A549 (cell line): ENCODE data around the gene MARK3. TPM values are rescaled to one million over a fixed set of nuclear protein-coding genes. Genes with fewer than 3 reads are reported as not detected.

Experiments used
- ATAC-seq, 2 experiments: fragments of 200-7000 bp in 1 of 2; fragments of >200 bp in 1 of 2; cut with Nextera tagmentation in 1 of 2; cut with Tn5 transposase in 1 of 2; 3 replicates each; pipeline versions ENCODE4 v1.8.0 to v1.9.1; 2018 to 2020; ENCODE audit warnings: mild to moderate bottlenecking in 1 of 2, moderate library complexity in 1 of 2
- CTCF ChIA-PET: fragments of 300-600 bp; sonication (Branson Sonifier 250); formaldehyde crosslinking; extraction: SDS; loops from one replicate; lab custom pipeline; 2021; ENCODE audit warnings: antibody characterized with exemption, inconsistent platforms; lab: Yijun Ruan, JAX
- POLR2A ChIA-PET: fragments of 350-600 bp; formaldehyde crosslinking; extraction: SDS; loops from one replicate; lab custom pipeline; 2021; ENCODE audit warnings: antibody characterized with exemption, inconsistent platforms; lab: Yijun Ruan, JAX
- DNase-seq, 2 experiments: peaks; one replicate each; pipeline versions ENCODE4 v3.0.0 to v3.0.0-alpha.2; 2011 to 2016; ENCODE audit warnings: low read depth in 1 of 2, low spot score in 1 of 2
- FAIRE-seq: peaks from 2 replicates; lab custom pipeline; 2011; peaks lifted over from hg19 to GRCh38; lab: Jason Lieb, UNC
- H3K27ac ChIP-seq, 2 experiments: fragments of >200 bp; sonication (Bioruptor Twin); formaldehyde crosslinking; 3 replicates each; pipeline ENCODE4 v1.5.1; 2016 to 2017
- H3K4me1 ChIP-seq: fragments of >200 bp; sonication (Bioruptor Twin); formaldehyde crosslinking; 3 replicates; pipeline ENCODE4 v1.6.1; 2016
- H3K4me2 ChIP-seq: fragments of >200 bp; sonication (Bioruptor Twin); formaldehyde crosslinking; 3 replicates; pipeline ENCODE4 v1.6.1; 2016
- H3K4me3 ChIP-seq: fragments of >200 bp; sonication (Bioruptor Twin); formaldehyde crosslinking; 3 replicates; pipeline ENCODE4 v1.5.1; 2016
- H3K9me3 ChIP-seq: fragments of >200 bp; sonication (Bioruptor Twin); formaldehyde crosslinking; 3 replicates; pipeline ENCODE4 v1.6.1; 2016
- CBX8 ChIP-seq: fragments of 200-600 bp; sonication (generic); IDR thresholded peaks from 2 replicates; pipeline ENCODE4 v1.6.1; 2016
- CEBPB ChIP-seq, 2 experiments: fragments of >200 bp in 1 of 2; sonication (Bioruptor Twin) in 1 of 2; formaldehyde crosslinking in 1 of 2; IDR thresholded peaks; 2 replicates each; pipeline ENCODE4 v1.6.1; 2012 to 2016
- EHMT2 ChIP-seq: fragments of 200-600 bp; sonication (generic); IDR thresholded peaks from 2 replicates; pipeline ENCODE4 v1.6.1; 2016; ENCODE audit warnings: antibody characterized with exemption, low read depth, mild to moderate bottlenecking, moderate library complexity
- EP300 ChIP-seq, 2 experiments: fragments of >200 bp; sonication (Bioruptor Twin); formaldehyde crosslinking; IDR thresholded peaks; 2 replicates in 1 of 2; 3 replicates in 1 of 2; pipeline ENCODE4 v1.6.1; 2016 to 2017
- FOSB ChIP-seq: fragments of 250-450 bp; sonication (Bioruptor Pico); IDR thresholded peaks from 2 replicates; pipeline ENCODE4 v1.5.0; 2020; ENCODE audit warnings: mild to moderate bottlenecking, moderate library complexity
- GATA3 ChIP-seq: IDR thresholded peaks from 2 replicates; pipeline ENCODE4 v1.6.1; 2012; ENCODE audit warnings: borderline replicate concordance
- HOXA7 ChIP-seq: fragments of 250-450 bp; sonication (Bioruptor Pico); IDR thresholded peaks from 2 replicates; pipeline ENCODE4 v1.5.0; 2020; ENCODE audit warnings: mild to moderate bottlenecking, moderate library complexity
- HOXB13 ChIP-seq: fragments of 250-450 bp; sonication (Bioruptor Pico); IDR thresholded peaks from 2 replicates; pipeline ENCODE4 v1.5.0; 2020; ENCODE audit warnings: low read depth, mild to moderate bottlenecking, moderate library complexity
- JUN ChIP-seq, 2 experiments: fragments of >200 bp; sonication (Bioruptor Twin); formaldehyde crosslinking; IDR thresholded peaks; 2 replicates in 1 of 2; 3 replicates in 1 of 2; pipeline ENCODE4 v1.6.1; 2016 to 2017
- KDM5A ChIP-seq: fragments of 200-600 bp; sonication (generic); IDR thresholded peaks from 2 replicates; pipeline ENCODE4 v1.6.1; 2016; ENCODE audit warnings: antibody characterized with exemption, mild to moderate bottlenecking
- NR3C1 ChIP-seq: fragments of >200 bp; sonication (Bioruptor Twin); formaldehyde crosslinking; IDR thresholded peaks from 3 replicates; pipeline ENCODE4 v1.6.1; 2017
- PHF8 ChIP-seq: fragments of 200-600 bp; sonication (generic); IDR thresholded peaks from 2 replicates; pipeline ENCODE4 v1.6.1; 2016; ENCODE audit warnings: low read depth, mild to moderate bottlenecking, antibody characterized with exemption, moderate library complexity, borderline replicate concordance
- POLR2A ChIP-seq: IDR thresholded peaks from 2 replicates; pipeline ENCODE4 v1.6.1; 2012; ENCODE audit warnings: mild to moderate bottlenecking, low read length
- POLR2AphosphoS2 ChIP-seq: conservative IDR thresholded peaks from 2 replicates; pipeline ENCODE4 v1.6.1; 2012; ENCODE audit warnings: low read length, improper control_type of control experiment, inconsistent platforms
- RAD21 ChIP-seq, 2 experiments: fragments of >200 bp in 1 of 2; sonication (Bioruptor Twin) in 1 of 2; formaldehyde crosslinking in 1 of 2; IDR thresholded peaks in 1 of 2; conservative IDR thresholded peaks in 1 of 2; 2 replicates in 1 of 2; 3 replicates in 1 of 2; pipeline ENCODE4 v1.6.1; 2012 to 2018; ENCODE audit warnings: inconsistent platforms in 1 of 2
- RARB ChIP-seq: fragments of 250-450 bp; sonication (Bioruptor Pico); IDR thresholded peaks from 2 replicates; pipeline ENCODE4 v1.8.0; 2021; ENCODE audit warnings: mild to moderate bottlenecking, moderate library complexity
- RFX5 ChIP-seq: fragments of 450-650 bp; IDR thresholded peaks from 2 replicates; pipeline ENCODE4 v1.7.1; 2014; ENCODE audit warnings: antibody characterized with exemption, mild to moderate bottlenecking, moderate library complexity
- TFCP2L1 ChIP-seq: fragments of 250-450 bp; sonication (Bioruptor Pico); IDR thresholded peaks from 2 replicates; pipeline ENCODE4 v1.5.0; 2021; ENCODE audit warnings: mild to moderate bottlenecking
- ZC3H11A ChIP-seq: fragments of 450-650 bp; IDR thresholded peaks from 2 replicates; pipeline ENCODE4 v1.6.1; 2014; ENCODE audit warnings: antibody characterized with exemption, mild to moderate bottlenecking
- ZFP36 ChIP-seq: fragments of 450-650 bp; IDR thresholded peaks from 2 replicates; pipeline ENCODE4 v1.6.1; 2014; ENCODE audit warnings: borderline replicate concordance; ENCODE audit not compliant: partially characterized antibody
- ZSCAN20 ChIP-seq: fragments of 250-450 bp; sonication (Bioruptor Pico); IDR thresholded peaks from 2 replicates; pipeline ENCODE4 v1.8.0; 2022; ENCODE audit warnings: mild to moderate bottlenecking, moderate library complexity
- WGBS: methylation state at CpG from one replicate; pipeline ENCODE4 v1.1.6; 2017; ENCODE audit errors: missing lambda C conversion rate; 5-methylcytosine and 5-hydroxymethylcytosine counted together
- polyA plus RNA-seq, 4 experiments: library from polyadenylated mRNA; depleted of rRNA in 3 of 4; stranded (reverse); fragments of >200 nt; fragmentation: RNase III in 1 of 4; extraction: RNeasy Plus Mini Kit Qiagen cat#74134 plus additional on column Dnase treatment in 1 of 4; gene quantifications; 2 replicates in 3 of 4; 3 replicates in 1 of 4; pipeline ENCODE4 v1.2.3, GENCODE V29; 2011 to 2017
- TF ChIP-seq, protein P1 (sequence below): fragments of >200 bp; sonication (Bioruptor Twin); formaldehyde crosslinking; IDR thresholded peaks from 3 replicates; pipeline ENCODE4 v1.5.1; 2016
- TF ChIP-seq, protein P2 (sequence below): IDR thresholded peaks from 2 replicates; pipeline ENCODE4 v1.6.1; 2012
- TF ChIP-seq, protein P3 (sequence below): fragments of >200 bp; sonication (Bioruptor Twin); formaldehyde crosslinking; IDR thresholded peaks from 3 replicates; pipeline ENCODE4 v1.6.1; 2016
- TF ChIP-seq, protein P4 (sequence below): fragments of 150-350 bp; IDR thresholded peaks from 2 replicates; pipeline ENCODE4 v1.6.1; 2014; ENCODE audit warnings: low read depth, mild to moderate bottlenecking, low read length

Gene MARK3
- polyA plus RNA-seq, 2 of the 4 experiments (the other 2 are of a cell fraction): 59.7 to 97.6 TPM

DNA sequence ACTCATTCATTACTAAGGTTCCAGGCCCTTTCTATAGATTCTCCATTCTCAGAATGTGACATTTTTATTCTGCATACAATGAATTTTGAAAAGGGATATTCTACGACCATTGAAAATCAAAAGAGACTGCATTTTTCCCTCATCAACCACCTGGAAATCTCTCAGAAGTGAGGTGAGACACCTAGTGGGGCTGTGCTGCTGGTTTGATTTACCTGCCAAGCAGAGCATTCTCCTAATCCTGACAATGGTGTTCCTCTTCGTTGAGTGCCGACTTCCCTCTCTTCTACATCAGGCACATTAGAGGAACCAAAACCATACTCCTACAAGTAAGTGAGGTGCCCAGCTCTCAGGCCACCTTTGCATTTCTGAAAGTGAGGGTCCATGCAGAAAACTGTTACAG is 122.5 kb downstream of the MARK3 start (continued):
- TF ChIP-seq RAD21 (conservative IDR thresholded peaks at IDR 0.05 in 1 of 2, IDR thresholded peaks at IDR 0.05 in 1 of 2) (no peak), EHMT2 (no peak)

DNA sequence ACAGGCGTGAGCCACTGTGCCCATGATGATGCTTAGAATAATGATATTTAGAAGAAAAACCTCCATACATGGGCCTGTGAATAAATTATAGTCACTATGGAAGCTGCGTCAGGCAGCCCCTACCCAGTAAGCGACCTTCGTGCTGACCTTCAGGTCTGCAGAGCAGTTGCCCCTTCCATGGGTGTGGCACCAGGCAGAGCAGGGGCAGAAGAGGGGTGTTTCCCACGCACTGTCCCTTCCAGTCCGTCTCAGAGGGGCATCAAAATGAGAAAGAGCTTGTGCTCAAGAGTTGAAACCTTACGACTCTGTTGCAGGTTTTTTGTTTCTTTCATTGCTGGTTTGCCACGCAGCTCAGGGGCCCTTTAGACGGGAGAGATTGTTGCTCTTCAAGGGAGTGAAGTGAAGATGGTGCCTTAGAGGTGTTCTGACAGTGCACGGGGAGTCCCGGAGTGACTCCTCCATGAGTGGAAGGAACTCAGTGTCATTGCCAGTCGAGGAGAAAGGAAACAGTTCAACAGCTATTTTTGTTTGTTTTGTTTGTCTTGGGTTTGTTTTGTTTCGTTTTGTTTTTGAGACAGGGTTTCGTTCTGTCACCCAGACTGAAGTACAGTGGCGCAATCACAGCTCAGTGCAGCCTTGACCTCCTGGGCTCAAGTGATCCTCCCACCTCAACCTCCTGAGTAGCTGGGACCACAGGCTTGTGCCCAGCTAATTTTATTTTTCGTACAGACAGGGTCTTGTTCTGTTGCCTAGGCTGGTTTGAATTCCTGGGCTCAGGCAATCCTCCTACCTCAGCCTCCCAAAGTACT is 123.5 kb downstream of the MARK3 start:
- TF ChIP-seq POLR2A (no peak), JUN (IDR thresholded peaks at IDR 0.05) (no peak), RARB (CRISPR knock-in tag) (no peak), EP300 (IDR thresholded peaks at IDR 0.05) (no peak), CEBPB (IDR thresholded peaks at IDR 0.05) (no peak), ZFP36 (no peak), PHF8 (no peak), RFX5 (no peak), CBX8 (no peak), POLR2AphosphoS2 (no peak), KDM5A (no peak), ZC3H11A (no peak), FOSB (no peak)
- TF ChIP-seq, protein P1, sequence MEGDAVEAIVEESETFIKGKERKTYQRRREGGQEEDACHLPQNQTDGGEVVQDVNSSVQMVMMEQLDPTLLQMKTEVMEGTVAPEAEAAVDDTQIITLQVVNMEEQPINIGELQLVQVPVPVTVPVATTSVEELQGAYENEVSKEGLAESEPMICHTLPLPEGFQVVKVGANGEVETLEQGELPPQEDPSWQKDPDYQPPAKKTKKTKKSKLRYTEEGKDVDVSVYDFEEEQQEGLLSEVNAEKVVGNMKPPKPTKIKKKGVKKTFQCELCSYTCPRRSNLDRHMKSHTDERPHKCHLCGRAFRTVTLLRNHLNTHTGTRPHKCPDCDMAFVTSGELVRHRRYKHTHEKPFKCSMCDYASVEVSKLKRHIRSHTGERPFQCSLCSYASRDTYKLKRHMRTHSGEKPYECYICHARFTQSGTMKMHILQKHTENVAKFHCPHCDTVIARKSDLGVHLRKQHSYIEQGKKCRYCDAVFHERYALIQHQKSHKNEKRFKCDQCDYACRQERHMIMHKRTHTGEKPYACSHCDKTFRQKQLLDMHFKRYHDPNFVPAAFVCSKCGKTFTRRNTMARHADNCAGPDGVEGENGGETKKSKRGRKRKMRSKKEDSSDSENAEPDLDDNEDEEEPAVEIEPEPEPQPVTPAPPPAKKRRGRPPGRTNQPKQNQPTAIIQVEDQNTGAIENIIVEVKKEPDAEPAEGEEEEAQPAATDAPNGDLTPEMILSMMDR: no peak
- TF ChIP-seq, protein P2, sequence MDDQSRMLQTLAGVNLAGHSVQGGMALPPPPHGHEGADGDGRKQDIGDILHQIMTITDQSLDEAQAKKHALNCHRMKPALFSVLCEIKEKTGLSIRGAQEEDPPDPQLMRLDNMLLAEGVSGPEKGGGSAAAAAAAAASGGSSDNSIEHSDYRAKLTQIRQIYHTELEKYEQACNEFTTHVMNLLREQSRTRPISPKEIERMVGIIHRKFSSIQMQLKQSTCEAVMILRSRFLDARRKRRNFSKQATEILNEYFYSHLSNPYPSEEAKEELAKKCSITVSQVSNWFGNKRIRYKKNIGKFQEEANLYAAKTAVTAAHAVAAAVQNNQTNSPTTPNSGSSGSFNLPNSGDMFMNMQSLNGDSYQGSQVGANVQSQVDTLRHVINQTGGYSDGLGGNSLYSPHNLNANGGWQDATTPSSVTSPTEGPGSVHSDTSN: no peak
- TF ChIP-seq, protein P3, sequence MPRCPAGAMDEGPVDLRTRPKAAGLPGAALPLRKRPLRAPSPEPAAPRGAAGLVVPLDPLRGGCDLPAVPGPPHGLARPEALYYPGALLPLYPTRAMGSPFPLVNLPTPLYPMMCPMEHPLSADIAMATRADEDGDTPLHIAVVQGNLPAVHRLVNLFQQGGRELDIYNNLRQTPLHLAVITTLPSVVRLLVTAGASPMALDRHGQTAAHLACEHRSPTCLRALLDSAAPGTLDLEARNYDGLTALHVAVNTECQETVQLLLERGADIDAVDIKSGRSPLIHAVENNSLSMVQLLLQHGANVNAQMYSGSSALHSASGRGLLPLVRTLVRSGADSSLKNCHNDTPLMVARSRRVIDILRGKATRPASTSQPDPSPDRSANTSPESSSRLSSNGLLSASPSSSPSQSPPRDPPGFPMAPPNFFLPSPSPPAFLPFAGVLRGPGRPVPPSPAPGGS: no peak
- no peak overlapping the region for H3K4me3 ChIP-seq
- CTCF ChIA-PET: interaction anchor here (0.9 to 7.6 kb wide), 4 partner anchors 8 to 37 kb away, joined by 3 to 62 read pairs (median 45); partner anchors contain the start of gene CKB
- no peak for ATAC-seq
- 82% methylated on average over 16 of the region's 16 CpGs for WGBS
- no peak overlapping the region for H3K4me2 ChIP-seq
- no peaks in the 10 kb centered on the region for H3K4me1 ChIP-seq
- POLR2A ChIA-PET: interaction anchor here (0.8 kb wide), 1 partner anchor 9 kb away, joined by 3 read pairs; no protein-coding TSS in a partner anchor
- no peak overlapping the region for H3K27ac ChIP-seq
- DNase-seq: no peak
- no peaks in the 10 kb centered on the region for H3K9me3 ChIP-seq
- FAIRE-seq: no peak

DNA sequence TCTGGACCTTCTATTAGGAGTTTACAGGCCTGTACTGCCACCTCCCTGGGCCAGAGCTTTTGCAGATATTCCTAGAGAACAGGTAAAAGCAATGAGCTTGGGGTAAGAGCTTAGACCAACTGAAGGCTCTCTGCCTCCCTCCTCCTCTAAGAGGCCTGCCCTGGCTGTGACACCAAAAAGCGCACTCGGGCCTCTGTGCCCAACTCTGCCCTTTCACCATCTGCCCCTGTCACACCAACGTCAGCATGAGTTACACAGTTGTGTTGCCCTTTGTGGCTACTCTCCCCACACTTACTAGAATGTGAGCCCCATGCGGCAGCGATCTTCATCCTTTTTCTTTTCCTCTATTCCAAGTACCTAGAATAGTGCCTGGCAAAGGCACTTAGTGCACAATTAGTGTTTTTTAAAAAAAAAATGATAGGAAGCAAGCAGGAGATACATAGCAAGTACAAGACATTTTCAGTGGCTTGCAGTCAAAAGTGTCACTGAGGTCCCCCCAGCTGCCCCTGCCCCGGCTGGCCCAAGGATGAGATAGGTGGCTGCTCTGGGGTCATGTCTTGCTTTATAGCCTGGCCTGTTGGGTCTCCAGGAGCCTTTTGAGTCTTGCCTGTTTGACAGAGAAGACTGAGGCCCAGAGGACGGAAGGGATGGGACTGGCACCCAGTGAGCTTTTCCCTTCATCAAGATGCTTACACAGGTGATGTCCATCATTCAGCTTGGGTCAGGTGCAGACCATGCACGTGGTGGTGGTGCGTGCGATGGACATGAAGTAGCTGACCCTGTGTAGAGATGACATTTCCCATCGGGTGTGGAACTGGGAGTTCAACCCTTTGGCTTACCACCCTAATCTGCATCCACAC is 124.9 kb downstream of the MARK3 start:
- ATAC-seq: no peak

More for the DNA sequence above, 124.9 kb downstream of the MARK3 start:
- Histone ChIP-seq H3K4me1 (no peaks in the 10 kb centered on the region), H3K9me3 (no peaks in the 10 kb centered on the region), H3K27ac (no peak overlapping the region), H3K4me3 (no peak overlapping the region), H3K4me2 (no peak overlapping the region)
- no peak for FAIRE-seq
- POLR2A ChIA-PET: no interaction called here
- TF ChIP-seq HOXA7 (CRISPR knock-in tag) (no peak), CBX8 (no peak), ZSCAN20 (CRISPR knock-in tag) (no peak), TFCP2L1 (CRISPR knock-in tag) (no peak), NR3C1 (no peak), ZFP36 (no peak), GATA3 (no peak), RFX5 (no peak), KDM5A (no peak), HOXB13 (CRISPR knock-in tag) (no peak)
- TF ChIP-seq, protein P4, sequence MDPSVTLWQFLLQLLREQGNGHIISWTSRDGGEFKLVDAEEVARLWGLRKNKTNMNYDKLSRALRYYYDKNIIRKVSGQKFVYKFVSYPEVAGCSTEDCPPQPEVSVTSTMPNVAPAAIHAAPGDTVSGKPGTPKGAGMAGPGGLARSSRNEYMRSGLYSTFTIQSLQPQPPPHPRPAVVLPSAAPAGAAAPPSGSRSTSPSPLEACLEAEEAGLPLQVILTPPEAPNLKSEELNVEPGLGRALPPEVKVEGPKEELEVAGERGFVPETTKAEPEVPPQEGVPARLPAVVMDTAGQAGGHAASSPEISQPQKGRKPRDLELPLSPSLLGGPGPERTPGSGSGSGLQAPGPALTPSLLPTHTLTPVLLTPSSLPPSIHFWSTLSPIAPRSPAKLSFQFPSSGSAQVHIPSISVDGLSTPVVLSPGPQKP: no peak
- 88% methylated on average over 11 of the region's 11 CpGs for WGBS
- no peak for DNase-seq
- CTCF ChIA-PET: interaction anchor here (0.6 to 7.6 kb wide), 9 partner anchors 9 to 707 kb away, joined by 3 to 62 read pairs (median 5); partner anchors contain the start of genes CKB and TRMT61A
